ENCODE data around the gene BMP8B.
"Not testable (repeated sequence)": the region's sequence is repeated elsewhere in the genome, so short reads cannot be mapped to it uniquely, and the experiment has no call there.

GRCh38 chr1:39778463-39779099 lies 10.1 kb downstream of the BMP8B start:
- not testable (repeated sequence) for TF ChIP-seq ZNF24 (tag by site-specific recombination; IDR thresholded peaks at IDR 0.05); ZNF558 (tag by site-specific recombination; IDR thresholded peaks at IDR 0.05); ZNF140 (tag by site-specific recombination; IDR thresholded peaks at IDR 0.05); CTCF (tag by site-specific recombination; IDR thresholded peaks at IDR 0.05); ZNF692 (tag by site-specific recombination; IDR thresholded peaks at IDR 0.05); GLI2 (tag by site-specific recombination; IDR thresholded peaks at IDR 0.05; ENCODE audit: borderline replicate concordance, low read depth); IKZF3 (tag by site-specific recombination; IDR thresholded peaks at IDR 0.05); TCF7L2 (IDR thresholded peaks at IDR 0.05; ENCODE audit: borderline replicate concordance, low read depth, low read length); ZNF274 (IDR thresholded peaks at IDR 0.05; ENCODE audit: low read length); ZNF274 (tag by site-specific recombination; IDR thresholded peaks at IDR 0.05; ENCODE audit: borderline replicate concordance); ZNF76 (tag by site-specific recombination; IDR thresholded peaks at IDR 0.05; ENCODE audit: borderline replicate concordance, low read depth); ZBTB7A (tag by site-specific recombination; IDR thresholded peaks at IDR 0.05; ENCODE audit: low read depth); ZBTB20 (tag by site-specific recombination; IDR thresholded peaks at IDR 0.05)
- TF ChIP-seq, protein P1, sequence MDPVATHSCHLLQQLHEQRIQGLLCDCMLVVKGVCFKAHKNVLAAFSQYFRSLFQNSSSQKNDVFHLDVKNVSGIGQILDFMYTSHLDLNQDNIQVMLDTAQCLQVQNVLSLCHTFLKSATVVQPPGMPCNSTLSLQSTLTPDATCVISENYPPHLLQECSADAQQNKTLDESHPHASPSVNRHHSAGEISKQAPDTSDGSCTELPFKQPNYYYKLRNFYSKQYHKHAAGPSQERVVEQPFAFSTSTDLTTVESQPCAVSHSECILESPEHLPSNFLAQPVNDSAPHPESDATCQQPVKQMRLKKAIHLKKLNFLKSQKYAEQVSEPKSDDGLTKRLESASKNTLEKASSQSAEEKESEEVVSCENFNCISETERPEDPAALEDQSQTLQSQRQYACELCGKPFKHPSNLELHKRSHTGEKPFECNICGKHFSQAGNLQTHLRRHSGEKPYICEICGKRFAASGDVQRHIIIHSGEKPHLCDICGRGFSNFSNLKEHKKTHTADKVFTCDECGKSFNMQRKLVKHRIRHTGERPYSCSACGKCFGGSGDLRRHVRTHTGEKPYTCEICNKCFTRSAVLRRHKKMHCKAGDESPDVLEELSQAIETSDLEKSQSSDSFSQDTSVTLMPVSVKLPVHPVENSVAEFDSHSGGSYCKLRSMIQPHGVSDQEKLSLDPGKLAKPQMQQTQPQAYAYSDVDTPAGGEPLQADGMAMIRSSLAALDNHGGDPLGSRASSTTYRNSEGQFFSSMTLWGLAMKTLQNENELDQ (tag by site-specific recombination; IDR thresholded peaks at IDR 0.05; ENCODE audit: low read depth): not testable (repeated sequence)
- TF ChIP-seq, protein P2, sequence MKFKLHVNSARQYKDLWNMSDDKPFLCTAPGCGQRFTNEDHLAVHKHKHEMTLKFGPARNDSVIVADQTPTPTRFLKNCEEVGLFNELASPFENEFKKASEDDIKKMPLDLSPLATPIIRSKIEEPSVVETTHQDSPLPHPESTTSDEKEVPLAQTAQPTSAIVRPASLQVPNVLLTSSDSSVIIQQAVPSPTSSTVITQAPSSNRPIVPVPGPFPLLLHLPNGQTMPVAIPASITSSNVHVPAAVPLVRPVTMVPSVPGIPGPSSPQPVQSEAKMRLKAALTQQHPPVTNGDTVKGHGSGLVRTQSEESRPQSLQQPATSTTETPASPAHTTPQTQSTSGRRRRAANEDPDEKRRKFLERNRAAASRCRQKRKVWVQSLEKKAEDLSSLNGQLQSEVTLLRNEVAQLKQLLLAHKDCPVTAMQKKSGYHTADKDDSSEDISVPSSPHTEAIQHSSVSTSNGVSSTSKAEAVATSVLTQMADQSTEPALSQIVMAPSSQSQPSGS (tag by site-specific recombination; IDR thresholded peaks at IDR 0.05; ENCODE audit: low read depth): not testable (repeated sequence)
